GM23248 (cell line): ENCODE results near the gene CMSS1. TPM values are rescaled to one million over a fixed set of nuclear protein-coding genes. Genes with fewer than 3 reads are reported as not detected.
A peak's percentile ranks its signal among the peaks of the same experiment; 100 is the strongest.

Experiments used
- DNase-seq: peaks from one replicate; pipeline ENCODE4 v3.0.0-alpha.2; 2015
- H2AFZ ChIP-seq: fragments of 200-600 bp; sonication (generic); 2 replicates; pipeline ENCODE4 v1.6.1; 2016; ENCODE audit warnings: antibody characterized with exemption
- H3F3A ChIP-seq: fragments of 200-600 bp; sonication (generic); 2 replicates; pipeline ENCODE4 v1.6.1; 2016; ENCODE audit warnings: mild to moderate bottlenecking, antibody characterized with exemption, mixed run types; ENCODE audit not compliant: insufficient read depth
- H3K27ac ChIP-seq: fragments of 200-600 bp; sonication (generic); 2 replicates; pipeline ENCODE4 v1.5.1; 2016; ENCODE audit warnings: mild to moderate bottlenecking
- H3K27me3 ChIP-seq: fragments of 200-600 bp; sonication (generic); replicated peaks from 2 replicates; pipeline ENCODE4 v1.6.1; 2016; ENCODE audit warnings: mild to moderate bottlenecking; ENCODE audit not compliant: insufficient read depth
- H3K36me3 ChIP-seq: fragments of 200-600 bp; sonication (generic); 2 replicates; pipeline ENCODE4 v1.6.1; 2016; ENCODE audit warnings: low read depth, mild to moderate bottlenecking
- H3K4me1 ChIP-seq: fragments of 200-600 bp; sonication (generic); 2 replicates; pipeline ENCODE4 v1.6.1; 2016; ENCODE audit warnings: mild to moderate bottlenecking; ENCODE audit not compliant: insufficient read depth
- H3K4me2 ChIP-seq: fragments of 200-600 bp; sonication (generic); one replicate; pipeline ENCODE4 v1.6.1; 2016; ENCODE audit warnings: mild to moderate bottlenecking; ENCODE audit not compliant: unreplicated experiment
- H3K4me3 ChIP-seq: fragments of 200-600 bp; sonication (generic); 2 replicates; pipeline ENCODE4 v1.5.1; 2016; ENCODE audit warnings: mild to moderate bottlenecking
- H3K79me2 ChIP-seq: fragments of 200-600 bp; sonication (generic); 2 replicates; pipeline ENCODE4 v1.6.1; 2016; ENCODE audit warnings: mild to moderate bottlenecking; ENCODE audit not compliant: insufficient read depth
- H3K9ac ChIP-seq: fragments of 200-600 bp; sonication (generic); 2 replicates; pipeline ENCODE4 v1.6.1; 2016; ENCODE audit warnings: mild to moderate bottlenecking
- H3K9me2 ChIP-seq: fragments of 200-600 bp; sonication (generic); 2 replicates; pipeline ENCODE4 v1.6.1; 2016; ENCODE audit warnings: mixed run types, mild to moderate bottlenecking, moderate library complexity; ENCODE audit not compliant: insufficient read depth
- H3K9me3 ChIP-seq: fragments of 200-600 bp; sonication (generic); one replicate; pipeline ENCODE4 v1.6.1; 2017; ENCODE audit warnings: low read depth
- H4K20me1 ChIP-seq: fragments of 200-600 bp; sonication (generic); 2 replicates; pipeline ENCODE4 v1.6.0; 2016; ENCODE audit not compliant: insufficient read depth
- EZH2 ChIP-seq: fragments of 200-600 bp; sonication (generic); IDR thresholded peaks from 2 replicates; pipeline ENCODE4 v1.6.1; 2018; ENCODE audit warnings: antibody characterized with exemption, mild to moderate bottlenecking; ENCODE audit not compliant: insufficient read depth, poor library complexity, severe bottlenecking
- EZH2phosphoT487 ChIP-seq: fragments of 200-600 bp; sonication (generic); IDR thresholded peaks from 2 replicates; pipeline ENCODE4 v1.6.1; 2018; ENCODE audit warnings: antibody characterized with exemption, moderate library complexity, mild to moderate bottlenecking, low read depth; ENCODE audit not compliant: insufficient read depth
- WGBS, 2 experiments: methylation state at CpG; one replicate each; pipeline ENCODE4 v1.1.6; 2015 to 2017; ENCODE audit warnings: low lambda C conversion rate in 2 of 2, low coverage in 1 of 2; ENCODE audit errors: missing lambda C conversion rate in 2 of 2; 5-methylcytosine and 5-hydroxymethylcytosine counted together
- in situ Hi-C: fragments of 300-500 bp; cut with MboI; formaldehyde crosslinking; loops from 2 replicates; pipeline ENCODE4 v1.15.0; 2020
- polyA plus RNA-seq: library from polyadenylated mRNA; unstranded; fragments of >200 nt; fragmentation: Nextera tagmentation; extraction: Ambion mirVana; gene quantifications from 2 replicates; pipeline ENCODE4 v1.2.1, GENCODE V29; 2016
- total RNA-seq: library from RNA; depleted of rRNA; stranded (reverse); fragments of >200 nt; shearing (Covaris generic); gene quantifications from 2 replicates; pipeline ENCODE4 v1.2.3, GENCODE V29; 2014

Gene CMSS1
- total and polyA plus RNA-seq, 2 experiments from 2014 or later: 17.2 to 26.6 TPM

- no peaks in the 10 kb centered on the region for H3K9me3 ChIP-seq
- no peak for DNase-seq
Observed at GRCh38 chr3:100059472-100059871, 241.8 kb downstream of the CMSS1 start.

GRCh38 chr3:100060685-100061484 is 243.2 kb downstream of the CMSS1 start:
- Histone ChIP-seq H3F3A (no peaks in the 10 kb centered on the region), H3K4me2 (no peak overlapping the region), H3K4me1 (peaks cover 13% of the 10 kb centered on the region), H4K20me1 (no peaks in the 10 kb centered on the region), H3K4me3 (no peak overlapping the region), H3K27ac (no peak overlapping the region), H3K36me3 (no peaks in the 10 kb centered on the region), H2AFZ (no peak overlapping the region), H3K79me2 (no peaks in the 10 kb centered on the region), H3K27me3 (no peaks in the 10 kb centered on the region), H3K9me3 (no peaks in the 10 kb centered on the region), H3K9me2 (no peaks in the 10 kb centered on the region), H3K9ac (no peak overlapping the region)
- in situ Hi-C loops: loop anchor here (10.0 kb wide), 1 partner anchor 184 kb away; no protein-coding TSS in a partner anchor
- WGBS, 2 experiments: 81 to 85% methylated on average over 7 of the region's 7 CpGs
- no peak for DNase-seq
- TF ChIP-seq EZH2 (no peak), EZH2phosphoT487 (no peak)

More at GRCh38 chr3:100059472-100059871, 241.8 kb downstream of the CMSS1 start:
- WGBS, 2 experiments: 94 to 96% methylated on average over 3 of the region's 3 CpGs
- H3K9ac ChIP-seq: no peak overlapping the region
- H3K27ac ChIP-seq: no peak overlapping the region
- no peaks in the 10 kb centered on the region for H3K9me2 ChIP-seq
- H3K27me3 ChIP-seq: no peaks in the 10 kb centered on the region
- H2AFZ ChIP-seq: no peak overlapping the region
- H3F3A ChIP-seq: no peaks in the 10 kb centered on the region
- no peaks in the 10 kb centered on the region for H3K79me2 ChIP-seq
- no peaks in the 10 kb centered on the region for H3K36me3 ChIP-seq
- TF ChIP-seq EZH2: no peak
- TF ChIP-seq EZH2phosphoT487: no peak
- no peaks in the 10 kb centered on the region for H4K20me1 ChIP-seq
- peaks cover 11% of the 10 kb centered on the region for H3K4me1 ChIP-seq
- in situ Hi-C loops: no loop called here
- H3K4me2 ChIP-seq: no peak overlapping the region
- no peak overlapping the region for H3K4me3 ChIP-seq

- no peaks in the 10 kb centered on the region for H3K36me3 ChIP-seq
- no peaks in the 10 kb centered on the region for H3F3A ChIP-seq
- no peak overlapping the region for H3K27ac ChIP-seq
- no peaks in the 10 kb centered on the region for H3K27me3 ChIP-seq
- H2AFZ ChIP-seq: no peak overlapping the region
- no peak for TF ChIP-seq EZH2
- TF ChIP-seq EZH2phosphoT487: no peak
- 91 to 92% methylated on average over 4 of the region's 4 CpGs for WGBS, 2 experiments
- DNase-seq: no peak
- in situ Hi-C loops: loop anchor here (10.0 kb wide), 1 partner anchor 182 kb away; no protein-coding TSS in a partner anchor
- H3K4me1 ChIP-seq: peaks cover 13% of the 10 kb centered on the region
- H3K9me3 ChIP-seq: no peaks in the 10 kb centered on the region
- no peak overlapping the region for H3K9ac ChIP-seq
- H3K9me2 ChIP-seq: no peaks in the 10 kb centered on the region
- H3K4me2 ChIP-seq: no peak overlapping the region
- H3K79me2 ChIP-seq: no peaks in the 10 kb centered on the region
- H3K4me3 ChIP-seq: no peak overlapping the region
- no peaks in the 10 kb centered on the region for H4K20me1 ChIP-seq
Observed at GRCh38 chr3:100062665-100063064, 245.0 kb downstream of the CMSS1 start.

GRCh38 chr3:100063929-100064461 is 246.3 kb downstream of the CMSS1 start:
- H2AFZ ChIP-seq: peak overlapping the region; percentile 90
- H3K4me3 ChIP-seq: peak overlapping the region; percentile 51
- no peaks in the 10 kb centered on the region for H3K9me3 ChIP-seq
- TF ChIP-seq EZH2: no peak
- no peak for TF ChIP-seq EZH2phosphoT487
- H3K9ac ChIP-seq: peak overlapping the region; percentile 6; the same call in 1 of the 2 replicates
- no peaks in the 10 kb centered on the region for H3F3A ChIP-seq
- no peaks in the 10 kb centered on the region for H3K79me2 ChIP-seq
- no peaks in the 10 kb centered on the region for H4K20me1 ChIP-seq
- peak; percentile 48 for DNase-seq
- H3K36me3 ChIP-seq: no peaks in the 10 kb centered on the region
- H3K9me2 ChIP-seq: no peaks in the 10 kb centered on the region
- H3K4me1 ChIP-seq: peaks cover 13% of the 10 kb centered on the region
- in situ Hi-C loops: loop anchor here (10.0 kb wide), 1 partner anchor 181 kb away; no protein-coding TSS in a partner anchor
- H3K27ac ChIP-seq: no peak overlapping the region
- 14 to 19% methylated on average over 7 of the region's 7 CpGs for WGBS, 2 experiments
- peak overlapping the region; percentile 59 for H3K4me2 ChIP-seq
- no peaks in the 10 kb centered on the region for H3K27me3 ChIP-seq
